Measurements from ENCODE around the gene HDAC5.

Gene HDAC5

DNA sequence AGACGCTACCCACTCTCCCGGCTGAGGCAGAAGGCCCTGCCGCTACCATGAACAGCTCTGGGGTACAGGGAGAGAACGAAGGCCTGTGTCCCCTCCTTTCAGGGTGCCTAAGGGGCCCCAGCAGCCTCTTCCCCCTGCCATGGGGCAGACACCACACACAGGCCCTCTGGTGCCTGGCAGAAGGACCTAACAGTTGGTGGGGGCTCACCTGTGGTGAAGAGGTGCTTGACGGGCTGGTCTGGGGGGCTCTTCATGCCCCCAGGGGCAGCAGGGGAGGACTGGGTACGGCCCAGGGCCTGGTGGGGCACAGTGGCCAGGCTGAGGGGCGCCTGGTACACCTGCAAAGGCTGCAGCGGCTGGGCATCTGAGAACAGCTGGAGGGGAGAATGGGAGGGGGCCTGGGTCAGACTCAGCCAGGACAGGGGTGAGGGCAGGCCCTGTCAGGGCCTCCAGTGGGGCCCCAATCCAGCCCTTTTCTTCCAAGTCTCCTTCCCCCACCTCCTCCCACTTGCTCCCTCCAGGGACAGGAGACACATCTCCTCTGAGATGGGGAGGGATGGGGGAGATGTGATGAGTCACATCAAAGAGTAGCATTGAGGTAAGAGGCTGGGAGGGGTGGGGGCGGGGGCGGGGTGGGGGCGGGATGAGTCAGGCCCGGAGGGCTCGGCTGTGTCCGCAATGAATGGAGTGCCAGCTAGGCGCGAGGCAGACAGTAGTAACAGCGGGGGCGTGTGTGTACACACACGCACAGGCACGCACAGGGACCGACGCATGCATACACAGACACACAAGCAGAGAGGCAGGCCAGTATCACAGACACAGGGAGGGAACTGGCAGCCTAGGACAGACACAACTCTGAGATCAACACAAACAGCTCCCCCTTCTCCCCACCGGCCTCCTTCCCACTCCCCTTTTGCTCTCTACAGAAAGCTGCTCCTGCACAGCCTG, 36.8 kb downstream of the HDAC5 start:
- no peak for DNase-seq

DNA sequence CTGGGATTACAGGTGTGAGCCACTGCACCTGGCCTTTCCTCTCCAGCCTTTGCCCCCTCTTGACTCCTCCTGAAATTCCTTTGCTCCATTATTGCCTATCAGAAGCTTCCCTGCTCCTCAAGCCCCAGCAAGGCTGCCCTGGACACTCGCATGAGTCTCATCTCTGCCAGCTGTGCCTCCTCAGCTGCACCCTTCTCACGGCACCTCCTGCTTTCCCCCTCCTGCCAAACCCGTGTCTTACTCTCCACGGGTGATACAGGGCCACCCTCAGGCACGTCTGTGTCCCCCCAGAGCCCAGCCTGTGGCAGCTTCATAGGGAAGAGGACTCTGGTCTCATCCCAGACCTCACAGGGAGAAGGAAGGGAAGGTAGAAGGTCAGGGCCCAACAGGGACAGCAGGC, 37.5 kb downstream of the HDAC5 start:
- DNase-seq = no peak

DNA sequence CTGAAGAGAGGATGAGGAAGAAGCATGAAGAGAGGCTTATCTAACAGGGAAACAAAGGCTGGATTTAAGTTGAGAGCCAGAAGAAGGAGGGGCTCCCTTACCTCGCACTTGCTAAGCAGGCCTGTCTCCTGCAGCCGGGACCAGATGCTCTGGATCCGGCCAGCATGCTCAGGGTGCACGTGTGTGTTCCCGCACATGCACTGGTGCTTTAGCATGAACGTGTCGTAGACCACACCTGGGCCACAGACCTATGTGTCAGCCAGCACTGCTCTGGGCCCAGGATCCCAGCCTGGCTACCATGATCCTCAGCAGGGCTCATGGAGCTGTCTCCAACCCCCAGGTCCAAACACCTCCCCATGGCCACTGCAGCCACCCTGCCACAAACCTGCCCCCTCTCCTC, 38.5 kb downstream of the HDAC5 start:
- DNase-seq = no peak

DNA sequence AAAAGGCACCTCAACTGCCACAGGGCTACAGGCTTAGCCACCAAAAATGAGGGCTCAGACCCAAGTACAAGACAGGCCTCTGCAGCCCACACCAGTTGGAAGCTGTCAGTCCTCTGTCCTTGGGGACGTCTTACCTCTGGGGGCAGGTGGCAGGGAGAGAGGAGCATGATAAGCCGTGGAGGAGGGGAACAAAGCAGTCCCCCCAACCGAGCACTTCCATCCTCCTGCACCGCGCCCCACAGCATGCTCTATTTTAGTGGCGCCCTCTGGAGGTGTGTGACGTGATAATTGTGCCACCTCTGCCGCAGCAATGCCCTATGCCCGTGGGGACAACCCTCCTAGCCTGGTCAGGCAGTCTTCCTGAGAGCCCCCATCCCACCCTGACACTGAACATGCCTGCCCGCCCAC, 39.3 kb downstream of the HDAC5 start:
- DNase-seq = no peak

DNA sequence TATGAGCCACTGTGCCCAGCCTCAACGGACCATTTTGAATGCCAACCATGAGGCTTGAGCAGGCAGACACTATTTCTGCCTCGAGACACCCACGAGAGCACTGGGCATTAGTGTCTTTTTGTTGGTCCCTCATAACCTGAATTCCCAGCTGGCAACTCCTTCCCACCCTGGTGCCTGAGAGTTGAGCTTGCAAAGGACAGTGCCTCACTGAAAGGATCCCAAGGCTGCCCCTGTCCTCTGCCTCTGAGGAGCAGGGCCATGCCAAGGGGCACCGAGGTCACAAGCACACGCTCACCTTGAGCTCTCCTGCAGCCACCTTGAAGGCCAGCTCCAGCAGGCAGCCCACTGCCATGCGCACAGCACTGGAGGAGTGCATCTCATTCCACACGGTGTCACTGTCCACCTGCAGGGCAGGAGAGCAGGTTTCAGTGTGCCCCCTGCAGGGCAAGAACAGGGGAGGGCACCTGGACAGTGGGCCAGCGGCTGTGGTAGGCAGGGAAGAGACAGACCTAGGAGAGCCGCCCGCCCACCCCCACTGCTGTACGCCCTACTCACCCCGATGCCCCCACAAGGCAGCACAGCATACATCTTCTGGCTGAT, 40.1 kb downstream of the HDAC5 start:
- no peak for DNase-seq

DNA sequence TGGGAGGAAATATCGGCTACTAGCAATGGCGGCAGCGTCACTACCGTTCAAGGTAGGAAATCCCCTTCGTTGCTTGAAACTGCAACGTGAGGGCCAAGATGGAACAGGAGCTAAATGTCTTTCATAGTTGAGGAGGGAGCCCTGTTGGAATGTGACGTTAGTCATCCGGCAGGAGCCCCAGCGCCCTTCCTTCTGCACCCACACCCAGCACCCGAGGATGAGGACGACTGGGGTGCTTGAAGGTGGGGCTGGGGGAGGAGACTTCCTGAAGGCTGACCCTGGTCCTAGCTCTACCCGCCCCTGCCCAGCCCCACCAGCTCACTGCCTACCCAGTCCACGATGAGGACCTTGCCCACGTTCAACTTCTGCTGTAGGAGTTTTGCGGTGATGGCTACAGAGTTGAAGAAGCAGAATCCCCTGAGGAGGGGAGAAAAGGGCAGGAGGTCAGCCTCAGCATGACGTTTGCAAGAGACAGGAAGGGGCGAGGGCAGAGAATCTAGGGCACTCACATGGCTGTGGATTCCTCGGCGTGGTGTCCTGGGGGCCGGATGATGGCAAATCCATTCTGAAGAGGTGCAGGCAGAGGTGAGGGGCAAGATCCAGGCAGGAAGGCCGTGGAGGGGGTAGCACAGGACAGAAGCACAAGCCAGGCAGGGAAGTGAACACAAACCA, 41.0 kb downstream of the HDAC5 start:
- DNase-seq = no peak

DNA sequence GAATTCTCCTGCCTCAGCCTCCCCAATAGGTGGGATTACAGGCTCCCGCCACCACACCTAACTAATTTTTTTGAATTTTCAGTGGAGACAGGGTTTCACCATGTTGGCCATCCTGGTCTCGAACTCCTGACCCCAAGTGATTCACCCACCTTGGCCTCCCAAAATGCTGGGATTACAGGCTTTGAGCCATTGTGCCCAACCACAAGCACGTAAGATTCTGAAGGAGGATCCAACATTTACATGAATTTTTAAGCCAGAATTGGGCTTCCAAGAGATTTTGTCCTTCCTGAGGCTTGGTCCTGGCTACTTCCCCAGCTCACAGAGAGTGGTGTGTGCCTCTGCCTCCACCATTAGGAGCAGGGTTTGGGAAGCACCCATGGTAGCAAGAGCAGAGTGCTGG, 41.8 kb downstream of the HDAC5 start:
- no peak for DNase-seq

DNA sequence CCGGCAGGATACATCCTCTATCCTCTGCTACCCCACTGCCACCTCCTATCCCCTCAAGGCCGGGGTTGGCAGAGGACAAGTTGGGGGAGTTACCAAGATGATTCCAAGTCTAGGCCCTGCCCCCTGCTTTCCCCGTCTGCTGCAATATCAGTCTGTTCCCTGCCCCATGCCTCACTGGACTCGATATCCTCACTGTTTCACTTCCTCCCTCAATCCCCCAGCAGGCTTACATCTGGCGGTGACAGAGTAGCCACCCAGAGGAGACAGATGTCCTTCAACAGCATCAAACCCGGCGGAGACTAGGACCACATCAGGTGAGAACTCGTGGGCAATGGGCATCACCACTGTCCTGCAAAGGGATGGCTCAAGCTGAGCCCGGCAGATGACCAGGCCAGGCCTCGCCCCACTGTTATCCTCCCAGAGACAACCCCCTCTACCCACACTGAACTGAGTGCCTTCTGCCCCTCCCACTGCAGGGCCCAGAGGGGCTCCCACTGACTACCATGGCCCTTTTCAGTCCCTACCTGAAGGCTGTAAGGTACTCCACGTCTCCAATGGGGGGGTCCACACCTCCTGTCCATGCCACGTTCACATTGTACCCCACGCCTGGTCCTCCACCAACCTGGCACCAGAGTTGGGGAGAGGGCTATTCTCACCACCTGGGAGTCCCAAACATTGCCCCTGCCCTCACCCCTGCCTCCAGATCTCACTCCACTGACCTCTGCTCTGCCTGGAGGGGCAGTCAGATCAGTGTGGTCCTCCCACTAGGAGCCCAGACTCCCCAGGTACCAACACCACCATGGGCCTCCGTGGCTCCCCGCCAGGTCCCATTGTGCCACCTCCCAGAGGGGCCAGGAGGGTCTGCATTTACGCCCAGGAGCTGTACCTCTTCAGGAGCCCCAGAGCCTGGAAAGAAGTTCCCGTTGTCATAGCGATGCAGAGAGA, 43.3 kb downstream of the HDAC5 start:
- DNase-seq = no peak

DNA sequence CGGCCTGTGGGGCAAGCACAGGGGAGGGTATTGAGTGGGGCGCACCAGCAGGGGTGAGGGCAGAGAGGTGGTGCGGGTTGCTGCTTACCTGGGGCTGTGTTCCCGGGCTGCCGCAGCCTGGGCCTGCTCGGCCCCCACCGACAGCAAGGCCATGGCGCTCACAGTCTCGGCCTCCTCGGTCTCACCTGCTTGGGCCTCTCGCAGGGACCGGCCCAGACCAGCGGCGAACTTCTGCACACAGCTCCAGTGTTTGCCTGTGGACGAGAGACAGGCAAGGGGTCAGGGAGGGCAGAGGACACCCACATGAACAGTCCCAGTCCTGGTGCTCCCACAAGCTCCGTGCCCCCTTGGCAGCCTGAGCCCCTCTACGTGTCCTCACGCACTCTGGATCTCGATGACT, 45.0 kb downstream of the HDAC5 start:
- no peak for DNase-seq

DNA sequence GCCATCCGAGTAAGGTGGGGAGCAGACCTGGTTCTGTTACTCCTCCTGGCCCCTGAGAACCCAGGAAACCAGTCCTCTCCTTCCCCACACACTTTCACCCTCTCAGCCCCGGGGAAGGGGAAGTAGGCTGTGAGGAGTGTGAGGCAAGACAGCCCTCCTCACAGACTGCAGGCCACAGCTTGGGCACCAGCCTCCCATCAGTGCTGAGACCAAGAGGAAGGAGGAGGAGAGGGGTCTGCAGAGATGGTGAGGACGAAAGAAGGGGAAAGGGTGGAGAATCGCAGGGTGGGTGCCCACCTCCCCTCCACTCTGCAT, 45.9 kb downstream of the HDAC5 start:
- DNase-seq = no peak

DNA sequence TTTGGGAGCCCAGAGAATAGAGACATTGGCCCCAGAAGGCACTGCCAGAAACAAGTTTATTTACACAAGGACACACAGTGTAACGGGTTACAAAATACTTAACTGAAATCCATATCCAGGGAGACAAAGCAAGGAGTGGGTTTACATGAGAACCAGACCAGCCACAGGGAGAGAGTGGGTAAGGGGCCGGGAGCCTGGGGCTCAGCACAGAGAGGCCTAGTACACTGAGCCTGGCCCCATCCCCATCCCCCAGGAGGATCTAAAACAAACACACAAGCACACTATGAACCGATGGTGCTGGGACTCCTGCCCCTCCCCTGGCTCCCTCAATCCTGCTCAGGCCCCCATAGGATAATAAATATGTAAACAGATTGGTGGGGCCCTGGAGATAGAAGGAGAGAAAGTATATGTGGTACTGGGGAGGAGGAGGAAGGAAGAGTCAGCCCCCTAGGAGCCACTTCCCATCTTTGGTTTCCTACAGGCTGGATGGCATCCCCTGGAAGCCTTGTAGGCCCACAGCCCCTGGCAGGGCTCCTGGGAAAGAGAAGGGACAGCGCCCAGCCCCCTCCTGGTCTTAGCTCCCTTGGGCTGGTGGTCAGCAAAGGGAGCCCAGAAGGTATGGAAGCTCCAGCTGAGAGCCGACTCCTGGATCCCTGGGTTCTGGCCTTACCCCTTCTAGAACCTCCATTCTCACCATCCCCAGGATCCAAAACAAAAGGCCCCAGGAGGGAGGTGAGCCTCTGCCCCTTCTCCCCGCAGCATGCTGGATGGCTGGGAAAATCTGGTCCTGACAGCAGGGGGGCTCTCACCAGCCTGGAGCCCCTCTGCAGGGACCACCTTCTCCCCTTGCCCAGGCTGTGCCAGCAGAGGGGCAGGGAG, 46.5 kb downstream of the HDAC5 start:
- no peak for DNase-seq

DNA sequence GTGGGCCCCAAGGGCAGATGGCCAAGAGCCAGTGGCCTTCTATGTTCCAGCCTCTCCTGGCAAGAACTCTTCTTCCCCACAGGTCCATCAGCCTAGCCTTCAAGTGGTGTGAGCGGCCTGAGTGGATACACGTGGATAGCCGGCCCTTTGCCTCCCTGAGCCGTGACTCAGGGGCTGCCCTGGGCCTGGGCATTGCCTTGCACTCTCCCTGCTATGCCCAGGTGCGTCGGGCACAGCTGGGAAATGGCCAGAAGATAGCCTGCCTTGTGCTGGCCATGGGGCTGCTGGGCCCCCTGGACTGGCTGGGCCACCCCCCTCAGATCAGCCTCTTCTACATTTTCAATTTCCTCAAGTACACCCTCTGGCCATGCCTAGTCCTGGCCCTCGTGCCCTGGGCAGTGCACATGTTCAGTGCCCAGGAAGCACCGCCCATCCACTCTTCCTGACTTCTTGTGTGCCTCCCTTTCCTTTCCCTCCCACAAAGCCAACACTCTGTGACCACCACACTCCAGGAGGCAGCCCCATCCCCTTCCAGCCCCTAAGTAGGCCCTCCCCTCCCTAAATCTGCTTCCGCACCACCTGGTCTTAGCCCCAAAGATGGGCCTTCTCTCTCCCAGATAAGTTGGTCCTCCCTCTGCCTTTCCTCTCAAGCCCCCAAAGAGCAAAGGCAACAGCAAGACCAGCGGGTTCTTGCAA, 47.7 kb downstream of the HDAC5 start:
- DNase-seq = no peak

DNA sequence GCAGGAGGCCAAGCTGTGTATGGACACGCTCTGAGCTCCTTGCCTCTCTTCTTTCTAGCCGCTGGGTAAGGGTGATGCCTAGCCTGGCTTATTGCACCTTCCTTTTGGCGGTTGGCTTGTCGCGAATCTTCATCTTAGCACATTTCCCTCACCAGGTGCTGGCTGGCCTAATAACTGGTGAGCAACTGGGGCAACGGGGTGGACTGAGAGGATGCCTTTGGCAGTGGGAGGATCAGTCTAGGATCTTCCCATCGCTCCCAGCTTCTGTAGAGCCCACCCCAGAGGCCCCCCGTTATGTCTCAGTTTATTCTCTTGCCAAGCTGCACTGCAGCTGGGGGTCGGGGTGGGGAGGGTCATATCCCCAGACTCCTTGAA, 48.5 kb downstream of the HDAC5 start:
- no peak for DNase-seq

DNA sequence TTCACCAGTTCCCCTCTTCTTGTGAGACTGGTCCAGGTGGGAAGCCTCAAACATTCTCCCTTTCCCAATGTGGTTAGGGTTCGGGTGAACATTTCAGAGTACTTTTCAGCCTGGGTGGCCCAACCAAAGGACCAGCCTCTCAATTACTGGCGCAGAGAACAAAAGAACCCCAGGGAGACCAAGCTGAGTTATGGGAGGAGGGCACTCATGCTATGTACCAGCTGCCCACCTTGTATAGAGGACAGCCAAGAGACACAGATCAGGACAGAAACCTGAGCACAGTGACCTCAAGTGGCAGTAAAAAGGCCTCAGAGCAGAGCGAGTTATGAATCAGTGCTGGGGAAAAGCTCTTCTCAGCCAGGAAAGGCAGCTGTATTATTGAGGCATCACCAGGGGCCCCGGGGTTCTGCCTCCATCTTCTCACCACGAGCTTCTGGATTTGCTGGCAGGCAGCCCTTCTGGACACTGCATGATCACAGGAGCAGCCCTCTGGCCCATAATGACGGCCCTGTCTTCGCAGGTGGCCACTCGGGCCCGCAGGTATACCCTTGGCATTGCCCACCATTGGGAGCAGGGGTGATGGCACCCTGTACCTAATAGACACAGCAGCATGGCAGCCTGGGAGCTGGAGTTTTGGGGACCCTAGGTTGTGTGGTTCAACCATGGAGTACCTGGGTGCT, 49.1 kb downstream of the HDAC5 start:
- no peak for DNase-seq

DNA sequence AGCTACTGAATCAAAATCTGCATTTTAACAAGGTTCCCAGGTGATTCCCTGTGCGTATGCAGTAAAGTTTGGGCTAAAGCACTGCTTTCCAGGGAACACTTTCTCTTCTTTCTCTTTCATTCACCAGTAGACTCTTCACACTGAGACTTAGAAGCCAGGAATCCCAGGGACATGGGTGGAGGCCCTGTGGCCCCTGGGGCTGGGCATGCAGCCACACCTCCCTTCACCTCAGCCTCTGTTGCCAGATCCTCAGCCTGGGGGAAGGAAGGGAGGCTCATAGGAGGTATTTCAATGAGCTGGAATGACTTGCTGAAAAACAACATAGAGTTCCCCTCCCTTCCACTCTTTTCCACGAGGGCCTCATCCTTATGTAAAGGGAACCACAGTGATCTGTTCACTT, 51.7 kb downstream of the HDAC5 start:
- DNase-seq = no peak

DNA sequence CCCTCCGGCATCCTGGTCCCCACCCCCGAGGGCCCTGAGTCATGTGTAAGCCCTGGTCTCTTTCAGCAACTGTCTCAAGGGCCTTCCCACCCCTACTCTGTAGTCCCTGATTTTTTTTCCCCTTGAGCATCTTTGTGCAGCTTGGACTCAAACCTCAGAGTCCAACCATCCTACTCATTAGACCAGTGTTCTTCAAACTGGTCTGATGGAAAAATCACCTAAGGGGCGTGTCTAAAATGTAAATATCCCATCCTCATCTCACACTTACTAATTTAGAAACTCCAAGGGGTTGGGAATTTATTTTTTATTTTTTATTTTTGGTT, 52.3 kb downstream of the HDAC5 start:
- DNase-seq = no peak

DNA sequence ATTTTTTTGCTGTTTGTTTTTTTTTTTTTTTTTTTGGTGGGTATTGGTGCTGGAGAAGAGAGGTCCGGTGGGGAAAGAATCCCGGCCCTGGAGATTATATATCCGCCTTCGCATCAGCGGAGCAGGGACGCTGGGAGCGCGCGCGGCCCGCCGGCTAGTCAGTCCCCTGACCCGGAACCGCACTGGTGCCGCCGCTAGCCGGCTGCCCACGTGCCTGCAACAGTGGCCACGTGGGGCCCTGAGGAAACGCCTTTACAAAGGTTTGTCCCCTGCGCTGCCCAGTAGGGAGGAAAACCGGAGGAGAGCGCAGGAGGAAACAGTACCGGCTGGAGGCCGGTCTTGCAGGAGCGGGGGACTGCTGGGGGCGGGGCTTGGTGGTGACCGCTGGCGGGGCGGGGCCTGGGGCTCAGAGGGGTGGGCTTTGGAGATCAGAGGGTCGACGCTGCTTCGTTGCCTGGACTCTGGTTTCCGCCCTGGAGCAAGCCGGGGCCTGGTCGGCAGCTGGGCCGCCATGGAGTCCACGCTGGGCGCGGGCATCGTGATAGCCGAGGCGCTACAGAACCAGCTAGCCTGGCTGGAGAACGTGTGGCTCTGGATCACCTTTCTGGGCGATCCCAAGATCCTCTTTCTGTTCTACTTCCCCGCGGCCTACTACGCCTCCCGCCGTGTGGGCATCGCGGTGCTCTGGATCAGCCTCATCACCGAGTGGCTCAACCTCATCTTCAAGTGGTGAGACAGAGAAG, 52.8 kb downstream of the HDAC5 start, which contains the start of gene G6PC3:
G6PC3 (plus strand) TSS at position 281 of the 743 bp plus-strand sequence; CDS start at position 512, 231 bp downstream.
- peak; percentile 55 for DNase-seq

DNA sequence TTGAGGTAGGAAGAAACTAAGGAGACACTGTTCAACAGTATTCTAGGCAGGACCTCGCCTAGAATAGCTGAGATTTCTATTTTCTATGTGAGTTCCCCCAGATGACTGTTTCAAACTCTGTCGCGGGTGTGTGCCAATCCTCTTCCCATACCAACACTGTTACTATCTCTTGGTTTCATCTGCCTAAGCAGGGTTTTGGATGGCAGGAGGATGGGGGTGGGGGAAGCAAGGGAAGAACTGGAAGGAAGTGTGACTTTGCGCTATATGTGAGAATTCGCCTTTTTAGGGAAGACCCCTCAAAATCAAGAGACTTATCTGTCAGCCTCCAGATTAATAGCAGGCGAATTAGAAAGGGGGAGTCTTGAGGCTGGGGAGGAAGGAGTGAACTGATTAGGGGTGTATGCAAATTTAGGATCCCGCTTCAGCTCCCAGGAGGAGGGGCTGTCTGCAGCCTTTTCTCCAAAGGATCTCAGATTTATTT, 53.4 kb downstream of the HDAC5 start:
- no peak for DNase-seq

DNA sequence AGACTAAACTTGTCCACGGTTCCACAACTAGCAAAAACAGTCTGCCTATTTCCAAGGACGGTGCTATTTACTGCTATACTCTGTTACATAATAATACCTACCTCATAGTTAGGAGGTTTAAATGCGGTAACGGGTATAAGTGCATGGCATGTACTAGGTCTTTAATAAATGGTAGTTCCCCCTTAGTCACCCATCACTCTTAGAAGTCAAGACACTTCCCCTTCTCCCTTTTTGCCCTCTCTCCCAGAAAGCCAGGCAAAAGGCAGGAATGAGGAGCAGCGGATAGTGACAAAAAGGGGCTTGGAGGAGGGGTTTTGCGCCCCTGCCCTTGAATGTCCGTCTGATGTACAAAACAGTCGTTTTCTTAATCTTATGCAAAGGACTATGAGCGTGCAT, 55.9 kb downstream of the HDAC5 start:
- no peak for DNase-seq

Measured in cortex of kidney (tissue), 1 donor.